ENCODE data around the gene PGAP1. TPM values are rescaled to one million over a fixed set of nuclear protein-coding genes. Genes with fewer than 3 reads are reported as not detected.
"Not testable (repeated sequence)": the region's sequence is repeated elsewhere in the genome, so short reads cannot be mapped to it uniquely, and the experiment has no call there.

Gene PGAP1
- total RNA-seq, 3 donors from 2014 or later, result 7.2 to 27.1 (median 16.1) TPM

DNA sequence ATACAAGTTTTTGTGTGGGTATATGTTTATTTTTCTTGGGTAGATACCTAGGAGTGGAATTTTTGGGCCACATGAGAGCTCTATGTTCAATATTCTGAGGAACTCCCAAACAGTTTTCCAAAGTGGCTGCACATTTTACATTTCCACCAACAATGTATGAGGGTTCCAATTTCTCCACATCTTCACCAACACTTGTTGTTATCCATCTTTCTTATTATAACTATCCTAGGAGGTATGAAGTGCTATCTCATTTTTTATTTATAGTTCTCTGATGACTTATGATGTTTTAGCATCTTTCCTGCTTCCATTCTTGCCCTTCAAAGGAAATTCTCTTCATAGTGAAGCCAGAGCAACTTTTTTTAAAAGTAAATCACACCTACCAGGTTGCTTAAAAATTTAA is 8.7 kb downstream of the PGAP1 start:
- intact Hi-C loops (cut with DNase I; ENCODE audit: low total_unique reads), result no loop called here
- no peaks in the 10 kb centered on the region for H3K9me3 ChIP-seq
- H3K27me3 ChIP-seq, result no peaks in the 10 kb centered on the region

DNA sequence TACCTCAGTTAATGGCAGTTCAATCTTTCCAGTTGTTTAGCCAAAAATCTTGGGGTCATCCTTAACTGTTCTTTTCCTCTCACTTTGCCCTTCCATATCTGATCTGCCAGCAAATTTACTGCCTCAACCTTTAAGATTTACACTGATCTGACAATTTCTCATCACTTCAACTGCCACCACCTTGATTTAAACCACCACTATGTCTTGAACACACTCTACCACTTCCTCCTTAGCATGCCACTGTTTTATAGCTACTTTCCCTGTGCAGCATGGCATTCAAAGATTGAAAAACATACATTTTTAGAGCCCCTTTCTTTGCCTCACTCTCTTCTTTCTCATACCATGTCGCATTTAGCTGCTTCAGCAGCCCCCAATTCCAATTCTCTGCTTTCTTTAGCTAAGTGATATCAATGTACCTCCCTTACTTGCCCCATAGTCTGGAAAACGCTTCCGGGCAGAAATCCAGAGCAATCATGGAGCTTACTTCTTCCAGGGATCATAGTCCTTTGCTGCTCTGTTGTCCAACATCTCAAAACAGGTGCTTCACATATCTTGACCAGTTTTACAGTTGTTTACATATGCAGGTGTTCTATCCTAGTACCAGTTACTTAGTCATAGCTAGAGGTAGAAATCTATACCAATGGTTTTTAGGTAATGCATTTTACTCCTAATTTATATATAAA is 10.9 kb downstream of the PGAP1 start:
- Histone ChIP-seq H3K27ac (no peak overlapping the region), H3K36me3 (no peaks in the 10 kb centered on the region), H3K9me3 (no peaks in the 10 kb centered on the region), H3K4me1 (no peaks in the 10 kb centered on the region), H3K4me3 (no peak overlapping the region), H3K27me3 (no peaks in the 10 kb centered on the region)
- TF ChIP-seq, protein P1, sequence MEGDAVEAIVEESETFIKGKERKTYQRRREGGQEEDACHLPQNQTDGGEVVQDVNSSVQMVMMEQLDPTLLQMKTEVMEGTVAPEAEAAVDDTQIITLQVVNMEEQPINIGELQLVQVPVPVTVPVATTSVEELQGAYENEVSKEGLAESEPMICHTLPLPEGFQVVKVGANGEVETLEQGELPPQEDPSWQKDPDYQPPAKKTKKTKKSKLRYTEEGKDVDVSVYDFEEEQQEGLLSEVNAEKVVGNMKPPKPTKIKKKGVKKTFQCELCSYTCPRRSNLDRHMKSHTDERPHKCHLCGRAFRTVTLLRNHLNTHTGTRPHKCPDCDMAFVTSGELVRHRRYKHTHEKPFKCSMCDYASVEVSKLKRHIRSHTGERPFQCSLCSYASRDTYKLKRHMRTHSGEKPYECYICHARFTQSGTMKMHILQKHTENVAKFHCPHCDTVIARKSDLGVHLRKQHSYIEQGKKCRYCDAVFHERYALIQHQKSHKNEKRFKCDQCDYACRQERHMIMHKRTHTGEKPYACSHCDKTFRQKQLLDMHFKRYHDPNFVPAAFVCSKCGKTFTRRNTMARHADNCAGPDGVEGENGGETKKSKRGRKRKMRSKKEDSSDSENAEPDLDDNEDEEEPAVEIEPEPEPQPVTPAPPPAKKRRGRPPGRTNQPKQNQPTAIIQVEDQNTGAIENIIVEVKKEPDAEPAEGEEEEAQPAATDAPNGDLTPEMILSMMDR (IDR thresholded peaks at IDR 0.05), result no peak
- TF ChIP-seq POLR2A (IDR thresholded peaks at IDR 0.05), result no peak
- TF ChIP-seq POLR2AphosphoS5 (IDR thresholded peaks at IDR 0.05), result no peak
- no peak for DNase-seq (ENCODE audit: low spot score in 2 of 2)
- intact Hi-C loops (cut with DNase I; ENCODE audit: low total_unique reads), result no loop called here

More for the DNA sequence above, 8.7 kb downstream of the PGAP1 start:
- no peak overlapping the region for H3K27ac ChIP-seq
- no peak for DNase-seq (ENCODE audit: low spot score in 2 of 2)
- no peak for TF ChIP-seq POLR2AphosphoS5 (IDR thresholded peaks at IDR 0.05)
- TF ChIP-seq, protein P1 (IDR thresholded peaks at IDR 0.05), result no peak
- no peak for TF ChIP-seq POLR2A (IDR thresholded peaks at IDR 0.05)
- H3K4me1 ChIP-seq, result no peaks in the 10 kb centered on the region
- no peak overlapping the region for H3K4me3 ChIP-seq
- no peaks in the 10 kb centered on the region for H3K36me3 ChIP-seq

DNA sequence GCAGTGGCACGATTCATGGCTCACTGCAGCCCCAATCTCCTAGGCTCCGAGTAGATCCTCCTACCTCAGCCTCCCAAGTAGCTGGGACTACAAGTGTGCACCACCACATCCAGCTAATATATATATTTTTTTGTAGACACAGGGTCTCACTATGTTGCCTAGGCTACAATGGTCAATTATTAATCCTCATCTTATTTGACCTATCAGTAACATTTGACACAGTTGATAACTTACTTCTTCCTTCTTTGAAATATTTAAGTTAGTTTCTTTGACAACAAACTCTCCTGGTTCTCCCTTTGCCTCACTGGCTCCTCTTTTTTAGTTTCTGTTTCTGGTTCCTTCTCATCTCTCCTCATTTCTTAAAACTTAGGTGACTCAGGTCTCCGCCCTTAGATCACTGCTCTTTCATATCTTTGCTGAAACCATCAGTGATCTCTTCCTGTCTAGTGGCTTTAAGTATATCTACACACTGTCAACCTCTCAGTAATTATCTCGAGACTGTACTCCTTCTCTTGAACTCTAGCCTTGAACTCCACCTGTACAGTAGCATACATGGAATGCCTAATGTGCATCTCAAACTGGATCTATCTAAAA is 11.5 kb downstream of the PGAP1 start:
- intact Hi-C loops (cut with DNase I; ENCODE audit: low total_unique reads), result no loop called here
- TF ChIP-seq, protein P1 (IDR thresholded peaks at IDR 0.05), result no peak
- TF ChIP-seq POLR2A (IDR thresholded peaks at IDR 0.05), result no peak
- no peak for DNase-seq (ENCODE audit: low spot score in 2 of 2)
- Histone ChIP-seq H3K27ac (no peak overlapping the region), H3K4me1 (no peaks in the 10 kb centered on the region), H3K27me3 (no peaks in the 10 kb centered on the region), H3K9me3 (no peaks in the 10 kb centered on the region), H3K36me3 (no peaks in the 10 kb centered on the region), H3K4me3 (no peak overlapping the region)

DNA sequence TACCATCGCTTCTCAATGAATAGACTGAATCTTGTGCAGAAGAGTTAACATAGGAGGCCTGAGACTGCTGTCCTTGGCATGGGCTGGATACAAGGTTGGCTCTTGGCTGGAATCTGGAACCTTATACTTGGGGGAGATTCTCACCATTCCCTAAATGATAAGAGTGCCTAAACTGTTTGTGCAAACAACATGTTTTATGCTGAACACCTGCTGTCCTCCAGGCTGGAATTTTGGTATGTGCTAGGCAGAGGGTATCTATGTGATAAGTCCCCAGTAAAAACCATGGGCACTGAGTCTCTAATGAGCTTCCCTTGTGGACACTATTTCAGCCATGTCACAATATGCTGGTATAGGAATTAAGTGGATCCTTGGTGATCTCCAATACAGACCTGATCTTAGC is 12.8 kb downstream of the PGAP1 start:
- intact Hi-C loops (cut with DNase I; ENCODE audit: low total_unique reads), result no loop called here
- Histone ChIP-seq H3K36me3 (no peaks in the 10 kb centered on the region), H3K9me3 (no peaks in the 10 kb centered on the region), H3K4me3 (no peak overlapping the region), H3K4me1 (no peaks in the 10 kb centered on the region), H3K27ac (no peak overlapping the region), H3K27me3 (no peaks in the 10 kb centered on the region)
- no peak for DNase-seq (ENCODE audit: low spot score in 2 of 2)
- TF ChIP-seq POLR2A (IDR thresholded peaks at IDR 0.05) (no peak), POLR2AphosphoS5 (IDR thresholded peaks at IDR 0.05) (no peak)
- TF ChIP-seq, protein P1 (IDR thresholded peaks at IDR 0.05), result no peak

DNA sequence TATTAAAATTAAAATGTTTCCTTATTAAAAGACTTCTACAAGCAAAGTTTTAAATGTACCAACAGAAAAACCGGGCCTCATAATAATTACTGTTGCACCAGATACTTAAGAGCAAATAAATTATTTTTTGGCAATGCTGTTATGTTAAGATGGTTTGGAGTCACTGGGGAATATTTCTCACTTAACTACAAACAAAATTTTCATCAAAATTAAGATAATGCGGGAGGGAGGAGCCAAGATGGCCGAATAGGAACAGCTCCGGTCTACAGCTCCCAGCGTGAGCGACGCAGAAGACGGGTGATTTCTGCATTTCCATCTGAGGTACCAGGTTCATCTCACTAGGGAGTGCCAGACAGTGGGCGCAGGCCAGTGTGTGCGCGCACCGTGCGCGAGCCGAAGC is 21.1 kb downstream of the PGAP1 start:
- H3K4me1 ChIP-seq; H3K9me3 ChIP-seq; H3K27me3 ChIP-seq; intact Hi-C loops (cut with DNase I; ENCODE audit: low total_unique reads); H3K36me3 ChIP-seq; DNase-seq (ENCODE audit: low spot score in 2 of 2); H3K27ac ChIP-seq; H3K4me3 ChIP-seq: not testable (repeated sequence)

All from breast epithelium (tissue), 4 donors.